ENCODE results near the gene FBXO10. TPM values are rescaled to one million over a fixed set of nuclear protein-coding genes. Genes with fewer than 3 reads are reported as not detected.

FBXO10 gene
- total and polyA plus RNA-seq, 5 donors from 2014 or later: 0.40 to 2.4 (median 0.93) TPM

GRCh38 chr9:37509536-37509935, 66.6 kb downstream of the FBXO10 start:
- Mint-ChIP-seq H3K4me3 (no peak overlapping the region), H3K27me3 (no peaks in the 10 kb centered on the region), H3K36me3 (peaks cover 3% of the 10 kb centered on the region), H3K27ac (peak overlapping the region in 1 of 3 donors; percentile 48), H3K9me3 (no peaks in the 10 kb centered on the region), H3K4me1 (peaks cover 0 to 4% (median 1%) of the 10 kb centered on the region in 4 donors)
- H3K9me3 ChIP-seq (ENCODE audit: control insufficient read depth in 2 of 2, low read length in 2 of 2): no peaks in the 10 kb centered on the region
- H3K27ac ChIP-seq (ENCODE audit: insufficient read depth, low read length, poor library complexity, severe bottlenecking): no peak overlapping the region
- no peak for DNase-seq
- H3K36me3 ChIP-seq (ENCODE audit: control insufficient read depth, insufficient read depth, low read length): peaks cover 8% of the 10 kb centered on the region
- no peaks in the 10 kb centered on the region for H3K4me1 ChIP-seq (ENCODE audit: control insufficient read depth, insufficient read depth, low read length, poor library complexity, severe bottlenecking)
- no peak overlapping the region for H3K4me3 ChIP-seq (ENCODE audit: low read depth, low read length)
- H3K27me3 ChIP-seq (ENCODE audit: control insufficient read depth, insufficient read depth, low read length): no peaks in the 10 kb centered on the region
- no peak for ATAC-seq (ENCODE audit: low read depth in 2 of 2)

GRCh38 chr9:37508834-37509206, 67.4 kb downstream of the FBXO10 start:
- ATAC-seq (ENCODE audit: low read depth in 2 of 2) (no peak), DNase-seq (no peak)
- Mint-ChIP-seq H3K4me3 (no peak overlapping the region), H3K27ac (peak overlapping the region in 1 of 3 donors; percentile 31), H3K27me3 (no peaks in the 10 kb centered on the region), H3K4me1 (peaks cover 0 to 7% (median 4%) of the 10 kb centered on the region in 4 donors), H3K9me3 (no peaks in the 10 kb centered on the region), H3K36me3 (peaks cover 7% of the 10 kb centered on the region)
- Histone ChIP-seq H3K4me3 (ENCODE audit: low read depth, low read length) (no peak overlapping the region), H3K4me1 (ENCODE audit: control insufficient read depth, insufficient read depth, low read length, poor library complexity, severe bottlenecking) (no peaks in the 10 kb centered on the region), H3K36me3 (ENCODE audit: control insufficient read depth, insufficient read depth, low read length) (peaks cover 13% of the 10 kb centered on the region), H3K9me3 (ENCODE audit: control insufficient read depth in 2 of 2, low read length in 2 of 2) (no peaks in the 10 kb centered on the region), H3K27ac (ENCODE audit: insufficient read depth, low read length, poor library complexity, severe bottlenecking) (no peak overlapping the region), H3K27me3 (ENCODE audit: control insufficient read depth, insufficient read depth, low read length) (no peaks in the 10 kb centered on the region)

GRCh38 chr9:37508135-37508833, 67.9 kb downstream of the FBXO10 start:
- no peak for DNase-seq
- Mint-ChIP-seq H3K4me1 (peaks cover 0 to 12% (median 7%) of the 10 kb centered on the region in 4 donors), H3K9me3 (no peaks in the 10 kb centered on the region), H3K27me3 (no peaks in the 10 kb centered on the region), H3K4me3 (no peak overlapping the region), H3K27ac (peak overlapping the region in 2 of 3 donors; percentile 31 to 71), H3K36me3 (peaks cover 12% of the 10 kb centered on the region)
- H3K27me3 ChIP-seq (ENCODE audit: control insufficient read depth, insufficient read depth, low read length): no peaks in the 10 kb centered on the region
- no peak overlapping the region for H3K4me3 ChIP-seq (ENCODE audit: low read depth, low read length)
- ATAC-seq (ENCODE audit: low read depth in 2 of 2): no peak
- no peaks in the 10 kb centered on the region for H3K4me1 ChIP-seq (ENCODE audit: control insufficient read depth, insufficient read depth, low read length, poor library complexity, severe bottlenecking)
- H3K9me3 ChIP-seq (ENCODE audit: control insufficient read depth in 2 of 2, low read length in 2 of 2): no peaks in the 10 kb centered on the region
- H3K36me3 ChIP-seq (ENCODE audit: control insufficient read depth, insufficient read depth, low read length): peaks cover 19% of the 10 kb centered on the region
- no peak overlapping the region for H3K27ac ChIP-seq (ENCODE audit: insufficient read depth, low read length, poor library complexity, severe bottlenecking)

- ATAC-seq (ENCODE audit: low read depth in 2 of 2) (no peak), DNase-seq (no peak)
- Histone ChIP-seq H3K4me1 (ENCODE audit: control insufficient read depth, insufficient read depth, low read length, poor library complexity, severe bottlenecking) (no peaks in the 10 kb centered on the region), H3K4me3 (ENCODE audit: low read depth, low read length) (no peak overlapping the region), H3K9me3 (ENCODE audit: control insufficient read depth in 2 of 2, low read length in 2 of 2) (no peaks in the 10 kb centered on the region), H3K27ac (ENCODE audit: insufficient read depth, low read length, poor library complexity, severe bottlenecking) (no peak overlapping the region), H3K36me3 (ENCODE audit: control insufficient read depth, insufficient read depth, low read length) (peaks cover 25% of the 10 kb centered on the region), H3K27me3 (ENCODE audit: control insufficient read depth, insufficient read depth, low read length) (no peaks in the 10 kb centered on the region)
- Mint-ChIP-seq H3K4me3 (no peak overlapping the region), H3K36me3 (peaks cover 19% of the 10 kb centered on the region), H3K27ac (peak overlapping the region in 2 of 3 donors; percentile 5 to 71), H3K9me3 (no peaks in the 10 kb centered on the region), H3K4me1 (peaks cover 0 to 13% (median 7%) of the 10 kb centered on the region in 4 donors), H3K27me3 (no peaks in the 10 kb centered on the region)
These were observed 68.5 kb downstream of the FBXO10 start for GRCh38 chr9:37507566-37508134.

GRCh38 chr9:37504605-37505004, 71.6 kb downstream of the FBXO10 start:
- H3K4me3 ChIP-seq (ENCODE audit: low read depth, low read length): no peak overlapping the region

GRCh38 chr9:37503736-37504135, 72.4 kb downstream of the FBXO10 start:
- H3K9me3 ChIP-seq (ENCODE audit: control insufficient read depth in 2 of 2, low read length in 2 of 2): no peaks in the 10 kb centered on the region
- Mint-ChIP-seq H3K9me3 (no peaks in the 10 kb centered on the region), H3K27ac (peak overlapping the region in 2 of 3 donors; percentile 29 to 39), H3K4me3 (no peak overlapping the region), H3K27me3 (no peaks in the 10 kb centered on the region), H3K36me3 (peaks cover 35% of the 10 kb centered on the region), H3K4me1 (peaks cover 0 to 13% (median 7%) of the 10 kb centered on the region in 4 donors)
- H3K4me3 ChIP-seq (ENCODE audit: low read depth, low read length): no peak overlapping the region
- no peaks in the 10 kb centered on the region for H3K27me3 ChIP-seq (ENCODE audit: control insufficient read depth, insufficient read depth, low read length)
- H3K4me1 ChIP-seq (ENCODE audit: control insufficient read depth, insufficient read depth, low read length, poor library complexity, severe bottlenecking): no peaks in the 10 kb centered on the region
- H3K36me3 ChIP-seq (ENCODE audit: control insufficient read depth, insufficient read depth, low read length): peaks cover 56% of the 10 kb centered on the region
- peak in 1 of 3 donors; percentile 21 for DNase-seq
- ATAC-seq (ENCODE audit: low read depth in 2 of 2): peak; percentile 43 to 63
- no peak overlapping the region for H3K27ac ChIP-seq (ENCODE audit: insufficient read depth, low read length, poor library complexity, severe bottlenecking)

More at GRCh38 chr9:37504605-37505004, 71.6 kb downstream of the FBXO10 start:
- peak overlapping the region in 1 of 3 donors; percentile 26 for H3K27ac Mint-ChIP-seq
- peaks cover 32% of the 10 kb centered on the region for H3K36me3 Mint-ChIP-seq
- no peaks in the 10 kb centered on the region for H3K27me3 ChIP-seq (ENCODE audit: control insufficient read depth, insufficient read depth, low read length)
- H3K4me1 ChIP-seq (ENCODE audit: control insufficient read depth, insufficient read depth, low read length, poor library complexity, severe bottlenecking): no peaks in the 10 kb centered on the region
- peaks cover 49% of the 10 kb centered on the region for H3K36me3 ChIP-seq (ENCODE audit: control insufficient read depth, insufficient read depth, low read length)
- DNase-seq (no peak), ATAC-seq (ENCODE audit: low read depth in 2 of 2) (no peak)
- H3K9me3 Mint-ChIP-seq: no peaks in the 10 kb centered on the region
- no peak overlapping the region for H3K27ac ChIP-seq (ENCODE audit: insufficient read depth, low read length, poor library complexity, severe bottlenecking)
- H3K9me3 ChIP-seq (ENCODE audit: control insufficient read depth in 2 of 2, low read length in 2 of 2): no peaks in the 10 kb centered on the region
- no peak overlapping the region for H3K4me3 Mint-ChIP-seq
- no peaks in the 10 kb centered on the region for H3K27me3 Mint-ChIP-seq
- peaks cover 0 to 13% (median 7%) of the 10 kb centered on the region in 4 donors for H3K4me1 Mint-ChIP-seq

- no peaks in the 10 kb centered on the region for H3K9me3 ChIP-seq (ENCODE audit: control insufficient read depth in 2 of 2, low read length in 2 of 2)
- H3K36me3 ChIP-seq (ENCODE audit: control insufficient read depth, insufficient read depth, low read length): peaks cover 71% of the 10 kb centered on the region
- Mint-ChIP-seq H3K4me1 (peaks cover 0 to 13% (median 5%) of the 10 kb centered on the region in 4 donors), H3K36me3 (peaks cover 45% of the 10 kb centered on the region), H3K9me3 (no peaks in the 10 kb centered on the region), H3K27ac (peak overlapping the region in 2 of 3 donors; percentile 20 to 54), H3K27me3 (no peaks in the 10 kb centered on the region), H3K4me3 (no peak overlapping the region)
- ATAC-seq (ENCODE audit: low read depth in 2 of 2): no peak
- H3K4me1 ChIP-seq (ENCODE audit: control insufficient read depth, insufficient read depth, low read length, poor library complexity, severe bottlenecking): no peaks in the 10 kb centered on the region
- H3K27me3 ChIP-seq (ENCODE audit: control insufficient read depth, insufficient read depth, low read length): no peaks in the 10 kb centered on the region
- no peak for DNase-seq
- no peak overlapping the region for H3K4me3 ChIP-seq (ENCODE audit: low read depth, low read length)
- H3K27ac ChIP-seq (ENCODE audit: insufficient read depth, low read length, poor library complexity, severe bottlenecking): no peak overlapping the region
These were observed 74.1 kb downstream of the FBXO10 start for GRCh38 chr9:37501957-37502596.
